B cell (primary cell): ENCODE measurements around the gene ZNF775. TPM values are rescaled to one million over a fixed set of nuclear protein-coding genes. Genes with fewer than 3 reads are reported as not detected.
A peak's percentile ranks its signal among the peaks of the same experiment; 100 is the strongest.

ENCODE experiments used
- ATAC-seq: fragments of 200-7000 bp; cut with Tn5 transposase; one replicate; pipeline ENCODE4 v1.10.0; 2021; ENCODE audit warnings: low read depth, mild to moderate bottlenecking, moderate number of reproducible peaks, moderate library complexity
- CTCF ChIA-PET: fragments of 350-600 bp; sonication (Branson Sonifier 250); formaldehyde crosslinking; loops from one replicate; lab custom pipeline; 2021; ENCODE audit warnings: antibody characterized with exemption, inconsistent platforms; lab: Charles Lee
- POLR2A ChIA-PET: fragments of 350-600 bp; sonication (Branson Sonifier 250); formaldehyde crosslinking; loops from one replicate; lab custom pipeline; 2021; ENCODE audit warnings: antibody characterized with exemption; lab: Charles Lee
- DNase-seq: peaks from one replicate; pipeline ENCODE4 v3.0.0; 2013
- H2AFZ ChIP-seq: 2 replicates; pipeline ENCODE4 v1.6.1; 2012; ENCODE audit warnings: mild to moderate bottlenecking, low read depth, low read length; ENCODE audit not compliant: insufficient read depth, poor library complexity, severe bottlenecking
- H3K27ac ChIP-seq, 2 donors: 1 replicate in 1 of 2; 2 replicates in 1 of 2; pipeline ENCODE4 v1.5.1; 2012 to 2013; ENCODE audit warnings: low read length in 2 of 2, mild to moderate bottlenecking in 2 of 2, moderate library complexity in 1 of 2
- H3K27me3 ChIP-seq, 4 experiments: fragments of 200-600 bp in 1 of 4; sonication (generic) in 1 of 4; replicated peaks in 1 of 4; 1 replicate in 2 of 4; 2 replicates in 2 of 4; pipeline versions ENCODE4 v1.6.1 to v1.7.0; 2013 to 2016; ENCODE audit warnings: low read length in 3 of 4, mild to moderate bottlenecking in 2 of 4, mixed read lengths in 1 of 4, moderate library complexity in 1 of 4; ENCODE audit not compliant: insufficient read depth in 4 of 4, control insufficient read depth in 3 of 4; ENCODE audit errors: control extremely low read depth in 1 of 4
- H3K36me3 ChIP-seq, 2 experiments: replicated peaks in 1 of 2; 1 replicate in 1 of 2; 2 replicates in 1 of 2; pipeline versions ENCODE4 v1.6.1 to v1.7.1; 2013; ENCODE audit warnings: low read length in 1 of 2; ENCODE audit not compliant: insufficient read depth in 2 of 2, control insufficient read depth in 1 of 2; ENCODE audit errors: control extremely low read depth in 1 of 2, extremely low read depth in 1 of 2
- H3K4me1 ChIP-seq, 2 donors: fragments of 200-600 bp in 1 of 2; sonication (generic) in 1 of 2; 1 replicate in 1 of 2; 2 replicates in 1 of 2; pipeline versions ENCODE4 v1.5.1 to v1.6.1; 2013 to 2017; ENCODE audit warnings: low read length in 2 of 2; ENCODE audit not compliant: control insufficient read depth in 2 of 2, insufficient read depth in 2 of 2
- H3K4me2 ChIP-seq: replicated peaks from 2 replicates; pipeline ENCODE3; 2012; ENCODE audit warnings: mild to moderate bottlenecking, low read depth, low read length; ENCODE audit not compliant: poor library complexity, severe bottlenecking
- H3K4me3 ChIP-seq, 5 experiments: fragments of 200-600 bp in 1 of 5; sonication (generic) in 1 of 5; 1 replicate in 3 of 5; 2 replicates in 2 of 5; pipeline versions ENCODE4 v1.5.1 to v1.7.0; 2011 to 2016; ENCODE audit warnings: low read length in 4 of 5, mild to moderate bottlenecking in 4 of 5, low read depth in 2 of 5, control low read depth in 1 of 5, moderate library complexity in 1 of 5; ENCODE audit not compliant: insufficient read depth in 1 of 5; ENCODE audit errors: control extremely low read depth in 1 of 5, extremely low read depth in 1 of 5
- H3K79me2 ChIP-seq: fragments of 200-600 bp; sonication (generic); one replicate; pipeline ENCODE4 v1.6.0; 2016; ENCODE audit warnings: low read length; ENCODE audit not compliant: control insufficient read depth, insufficient read depth
- H3K9ac ChIP-seq: fragments of 200-600 bp; sonication (generic); 2 replicates; pipeline ENCODE4 v1.6.1; 2017; ENCODE audit warnings: mild to moderate bottlenecking, low read length, moderate library complexity
- H3K9me3 ChIP-seq, 3 donors: one replicate each; pipeline versions ENCODE4 v1.6.1 to v1.7.1; 2013; ENCODE audit warnings: low read length in 2 of 3; ENCODE audit not compliant: control insufficient read depth in 2 of 3, insufficient read depth in 1 of 3; ENCODE audit errors: control extremely low read depth in 1 of 3
- H4K20me1 ChIP-seq: 2 replicates; pipeline ENCODE4 v1.6.0; 2012; ENCODE audit warnings: mild to moderate bottlenecking, low read length; ENCODE audit not compliant: insufficient read depth, control insufficient read depth, poor library complexity, severe bottlenecking
- H3K27ac Mint-ChIP-seq: one replicate; pipeline ENCODE4 v1.8.0; 2021; ENCODE audit warnings: mixed read lengths
- H3K27me3 Mint-ChIP-seq: one replicate; pipeline ENCODE4 v1.8.0; 2021; ENCODE audit warnings: mixed read lengths
- H3K4me1 Mint-ChIP-seq: one replicate; pipeline ENCODE4 v1.8.0; 2021; ENCODE audit warnings: mixed read lengths
- H3K4me3 Mint-ChIP-seq: one replicate; pipeline ENCODE4 v1.8.0; 2021; ENCODE audit warnings: mixed read lengths
- H3K9me3 Mint-ChIP-seq: one replicate; pipeline ENCODE4 v1.8.0; 2022; ENCODE audit warnings: mixed read lengths; ENCODE audit not compliant: insufficient read depth
- EZH2 ChIP-seq: IDR thresholded peaks from 2 replicates; pipeline ENCODE4 v1.6.1; 2012; ENCODE audit warnings: borderline replicate concordance, low read depth, mild to moderate bottlenecking, moderate library complexity, low read length; ENCODE audit not compliant: insufficient read depth, poor library complexity, severe bottlenecking
- WGBS: methylation state at CpG from one replicate; pipeline ENCODE4 v1.1.5; 2013; ENCODE audit warnings: missing lambda C conversion rate; ENCODE audit not compliant: insufficient coverage; 5-methylcytosine and 5-hydroxymethylcytosine counted together
- intact Hi-C: fragments of 100-400 bp; cut with micrococcal nuclease; formaldehyde crosslinking; loops from one replicate; pipeline ENCODE4 v1.10.0; 2022
- polyA plus RNA-seq: library from polyadenylated mRNA; depleted of rRNA; stranded (reverse); fragments of >200 nt; gene quantifications from 2 replicates; pipeline ENCODE4 v1.2.3, GENCODE V29; 2012
- total RNA-seq, 2 donors: library from RNA; stranded (reverse); fragments of 120-200 nt in 1 of 2; gene quantifications; 1 replicate in 1 of 2; 2 replicates in 1 of 2; pipeline versions ENCODE4 v1.2.3 to v1.2.4, GENCODE V29; 2013 to 2022
- TF ChIP-seq, protein P1 (sequence below): fragments of 200-600 bp; IDR thresholded peaks from one replicate; pipeline ENCODE4 v1.8.0; 2022; ENCODE audit warnings: antibody characterized with exemption, mild to moderate bottlenecking

Gene ZNF775
- total and polyA plus RNA-seq, 2 donors (not counting 1 experiment from before 2014, with no cell fraction given), result 4.2 to 12.1 TPM

DNA sequence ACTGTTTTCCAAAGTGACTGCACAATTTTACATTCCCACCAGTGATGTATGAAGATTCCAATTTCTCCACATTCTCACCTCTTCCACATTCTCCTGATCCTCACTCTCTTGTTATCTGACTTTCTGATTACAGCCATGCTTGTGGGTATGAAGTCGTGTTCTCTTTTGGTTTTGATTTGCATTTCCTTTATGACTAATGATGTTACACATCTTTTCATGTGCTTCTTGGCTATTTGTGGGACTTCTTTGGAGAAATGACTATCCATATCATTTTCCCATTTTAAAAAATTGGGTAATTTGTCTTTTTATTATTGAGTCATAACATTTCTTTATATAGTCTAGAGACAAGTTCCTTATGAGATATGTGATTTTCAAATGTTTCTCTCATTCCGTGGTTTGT, 60.8 kb downstream of the ZNF775 start:
- H3K4me1 ChIP-seq, result peaks cover 17 to 20% of the 10 kb centered on the region in 2 donors
- Mint-ChIP-seq H3K9me3 (peaks cover 6% of the 10 kb centered on the region), H3K27me3 (no peaks in the 10 kb centered on the region), H3K4me3 (peak overlapping the region; percentile 2), H3K27ac (no peak overlapping the region), H3K4me1 (peaks cover 31% of the 10 kb centered on the region)
- no peaks in the 10 kb centered on the region for H3K27me3 ChIP-seq
- H2AFZ ChIP-seq, result no peak overlapping the region
- intact Hi-C loops, result loop anchor here (5.0 to 10.0 kb wide), 2 partner anchors 647 to 915 kb away; partner anchors contain the start of gene AGAP3
- WGBS, result no CpG with 5 or more reads among the region's 2 CpGs
- H3K36me3 ChIP-seq, result peaks cover 0 to 3% of the 10 kb centered on the region in 2 experiments
- H3K9ac ChIP-seq, result no peak overlapping the region
- H3K4me2 ChIP-seq, result no peak overlapping the region
- DNase-seq, result no peak
- TF ChIP-seq, protein P1, sequence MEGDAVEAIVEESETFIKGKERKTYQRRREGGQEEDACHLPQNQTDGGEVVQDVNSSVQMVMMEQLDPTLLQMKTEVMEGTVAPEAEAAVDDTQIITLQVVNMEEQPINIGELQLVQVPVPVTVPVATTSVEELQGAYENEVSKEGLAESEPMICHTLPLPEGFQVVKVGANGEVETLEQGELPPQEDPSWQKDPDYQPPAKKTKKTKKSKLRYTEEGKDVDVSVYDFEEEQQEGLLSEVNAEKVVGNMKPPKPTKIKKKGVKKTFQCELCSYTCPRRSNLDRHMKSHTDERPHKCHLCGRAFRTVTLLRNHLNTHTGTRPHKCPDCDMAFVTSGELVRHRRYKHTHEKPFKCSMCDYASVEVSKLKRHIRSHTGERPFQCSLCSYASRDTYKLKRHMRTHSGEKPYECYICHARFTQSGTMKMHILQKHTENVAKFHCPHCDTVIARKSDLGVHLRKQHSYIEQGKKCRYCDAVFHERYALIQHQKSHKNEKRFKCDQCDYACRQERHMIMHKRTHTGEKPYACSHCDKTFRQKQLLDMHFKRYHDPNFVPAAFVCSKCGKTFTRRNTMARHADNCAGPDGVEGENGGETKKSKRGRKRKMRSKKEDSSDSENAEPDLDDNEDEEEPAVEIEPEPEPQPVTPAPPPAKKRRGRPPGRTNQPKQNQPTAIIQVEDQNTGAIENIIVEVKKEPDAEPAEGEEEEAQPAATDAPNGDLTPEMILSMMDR, result no peak
- no peak for TF ChIP-seq EZH2
- CTCF ChIA-PET, result interaction anchor here (0.8 to 1.6 kb wide), 2 partner anchors 9 to 85 kb away, joined by 4 read pairs; no protein-coding TSS in a partner anchor
- H4K20me1 ChIP-seq, result no peaks in the 10 kb centered on the region
- H3K9me3 ChIP-seq, result peaks cover 0 to 16% (median 9%) of the 10 kb centered on the region in 3 donors
- POLR2A ChIA-PET, result no interaction called here
- H3K79me2 ChIP-seq, result no peaks in the 10 kb centered on the region
- H3K27ac ChIP-seq, result no peak overlapping the region
- H3K4me3 ChIP-seq, result no peak overlapping the region
- ATAC-seq, result no peak

DNA sequence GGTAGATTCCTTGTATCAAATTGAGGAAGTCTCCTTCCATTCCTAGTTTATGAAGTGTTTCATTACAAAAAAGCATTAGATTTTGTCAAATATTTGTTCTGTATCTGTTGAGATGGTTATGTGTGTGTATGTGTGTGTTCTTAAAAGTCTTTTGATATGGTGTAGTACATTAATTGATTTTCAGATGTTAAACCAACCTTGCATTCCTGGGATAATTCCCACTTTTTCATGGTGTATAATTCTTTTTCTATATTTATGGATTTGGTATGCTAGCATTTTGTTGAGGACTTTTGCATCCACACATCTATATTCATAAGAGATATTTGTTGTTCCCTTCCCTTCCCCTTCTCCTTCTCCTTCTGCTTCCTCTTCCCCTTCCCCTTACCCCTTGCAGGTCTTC, 62.4 kb downstream of the ZNF775 start:
- POLR2A ChIA-PET, result no interaction called here
- no peak for TF ChIP-seq EZH2
- TF ChIP-seq, protein P1, result no peak

More for the DNA sequence above, 62.4 kb downstream of the ZNF775 start:
- intact Hi-C loops, result no loop called here
- peaks cover 0 to 3% of the 10 kb centered on the region in 2 experiments for H3K36me3 ChIP-seq
- Mint-ChIP-seq H3K4me3 (no peak overlapping the region), H3K27me3 (no peaks in the 10 kb centered on the region), H3K9me3 (peaks cover 6% of the 10 kb centered on the region), H3K4me1 (peaks cover 20% of the 10 kb centered on the region), H3K27ac (no peak overlapping the region)
- H3K27me3 ChIP-seq, result peaks cover 0 to 3% (median 0%) of the 10 kb centered on the region in 4 experiments
- no peak overlapping the region for H2AFZ ChIP-seq
- no peak overlapping the region for H3K27ac ChIP-seq
- CTCF ChIA-PET, result no interaction called here
- no peak overlapping the region for H3K4me3 ChIP-seq
- H3K9ac ChIP-seq, result no peak overlapping the region
- no peak for DNase-seq
- H3K79me2 ChIP-seq, result no peaks in the 10 kb centered on the region
- H3K9me3 ChIP-seq, result peaks cover 0 to 12% (median 9%) of the 10 kb centered on the region in 3 donors
- no peak for ATAC-seq
- H4K20me1 ChIP-seq, result no peaks in the 10 kb centered on the region
- peaks cover 4 to 7% of the 10 kb centered on the region in 2 donors for H3K4me1 ChIP-seq
- no peak overlapping the region for H3K4me2 ChIP-seq
